IPS DF 19.7 (cell line): Measurements from ENCODE around the gene KRTAP5-1.

Source experiments
- DNase-seq: peaks from one replicate; pipeline ENCODE4 v3.0.0-alpha.2; 2013; ENCODE audit warnings: low read depth, low spot score

Gene KRTAP5-1

GRCh38 chr11:1560649-1561251 is 24.3 kb downstream of the KRTAP5-1 start:
- DNase-seq, result no peak

DNA sequence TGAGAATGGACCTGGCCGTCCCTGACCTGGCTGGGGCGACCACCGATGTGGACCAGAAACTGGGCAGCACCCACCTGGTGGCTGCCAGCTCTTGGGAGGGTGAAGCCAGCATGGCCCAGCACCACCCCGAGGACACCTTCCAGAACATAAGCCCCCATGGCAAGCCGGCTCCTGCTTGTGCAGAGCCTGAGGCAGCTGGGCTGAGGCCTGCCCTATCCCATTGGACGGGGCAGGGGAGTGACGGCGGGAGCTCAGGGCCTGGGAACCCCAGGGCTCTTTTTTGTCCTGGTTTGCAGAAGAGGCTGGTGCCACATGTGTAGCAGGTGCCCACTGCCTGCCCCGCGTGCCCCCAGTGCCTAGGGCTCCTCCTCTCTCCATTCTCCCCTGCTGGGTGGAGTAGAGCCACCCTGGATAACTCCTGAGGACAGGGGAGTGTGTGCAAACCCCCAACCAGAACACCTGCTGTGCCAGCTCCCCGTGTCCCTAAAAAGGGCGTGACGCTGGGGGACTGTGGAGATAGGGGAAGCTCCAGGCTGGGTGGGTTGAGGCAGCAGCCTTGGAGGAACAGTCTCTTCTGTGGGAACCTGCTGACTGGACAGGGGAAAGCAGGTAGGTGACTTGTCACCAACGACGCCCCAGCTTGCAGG is 25.0 kb downstream of the KRTAP5-1 start:
- DNase-seq, result no peak

DNA sequence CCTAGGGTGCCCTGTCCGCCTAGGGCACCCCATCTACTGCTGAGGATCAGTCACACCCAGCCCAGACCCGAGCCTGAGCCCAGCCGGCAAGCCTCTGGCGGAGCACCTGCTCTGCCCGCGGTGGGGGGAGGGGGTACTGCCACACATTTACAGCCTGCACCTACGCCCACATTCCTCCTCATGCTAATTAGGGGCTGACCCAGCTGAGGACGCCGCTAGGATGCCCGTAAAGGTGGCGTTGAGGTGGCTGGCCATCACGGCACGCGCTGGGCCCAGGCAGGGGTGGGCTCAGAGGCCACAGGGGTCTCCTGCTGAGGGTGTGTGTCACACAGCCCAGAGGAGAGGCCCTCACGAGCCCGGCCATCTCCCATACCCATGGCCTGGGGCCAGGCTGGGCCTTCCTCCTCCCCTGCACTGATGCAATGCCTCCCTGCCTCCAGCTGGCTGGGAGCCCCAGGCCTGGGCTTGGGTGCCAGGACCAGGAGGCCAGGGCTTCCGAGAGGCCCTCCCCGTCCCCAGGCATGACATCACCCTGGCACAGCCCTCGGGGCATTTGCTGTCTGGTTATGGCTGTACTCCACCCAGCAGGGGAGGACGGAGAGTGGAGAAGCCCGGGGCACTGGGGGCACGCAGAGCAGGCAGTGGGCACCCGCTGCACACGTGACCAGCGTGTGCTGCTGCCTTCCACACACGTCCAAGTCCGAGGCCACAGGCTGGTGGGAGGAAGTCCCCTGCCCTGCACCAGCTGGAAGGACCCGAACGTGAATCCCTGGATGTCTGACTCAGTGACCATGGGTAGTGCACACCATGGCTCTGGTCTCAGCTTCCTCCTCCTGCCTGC is 25.8 kb downstream of the KRTAP5-1 start:
- no peak for DNase-seq

- DNase-seq, result no peak
Measured at GRCh38 chr11:1558775-1559110, 26.3 kb downstream of the KRTAP5-1 start.

DNA sequence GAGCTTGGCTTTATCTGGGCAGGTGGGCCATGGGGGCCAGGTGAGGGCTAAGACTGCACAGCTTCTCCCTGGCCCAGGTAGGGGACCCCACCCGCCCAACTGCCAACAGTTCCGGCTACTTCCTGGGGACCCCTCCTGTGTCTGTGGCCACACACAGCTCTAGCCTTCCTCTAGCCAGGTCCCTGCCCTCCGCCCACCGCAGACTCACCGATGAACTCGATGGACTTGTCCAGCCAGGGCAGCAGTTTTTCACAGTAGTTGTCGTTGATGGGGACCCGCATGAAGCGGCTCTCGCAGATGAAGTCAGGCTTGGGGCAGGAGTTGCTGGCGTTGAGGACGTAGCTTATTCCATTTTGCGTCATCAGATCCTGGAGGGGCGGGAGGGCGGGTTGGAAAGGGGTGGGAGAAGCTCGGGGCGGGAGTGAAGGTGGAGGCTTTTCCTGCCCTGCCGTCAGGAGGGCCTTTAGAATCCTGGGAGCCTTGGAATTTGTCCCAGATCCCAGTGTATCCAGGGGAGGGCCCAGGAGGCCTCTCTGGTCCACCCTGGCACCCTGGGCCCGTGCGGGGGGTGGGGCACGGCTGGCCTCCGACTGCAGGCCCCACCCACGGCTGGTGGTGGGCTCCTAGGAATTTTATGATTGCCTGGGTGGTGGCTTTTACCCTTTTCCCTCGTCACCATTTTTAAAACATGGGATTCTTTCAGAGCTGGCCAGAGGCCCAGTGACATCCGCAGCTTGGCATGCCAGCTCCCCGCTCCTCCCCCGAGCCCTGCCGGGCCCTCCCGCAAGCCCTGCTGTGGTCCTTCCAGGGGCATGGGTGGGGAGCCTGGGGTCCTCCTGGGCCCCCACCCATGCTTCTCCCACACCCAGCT is 26.9 kb downstream of the KRTAP5-1 start:
- no peak for DNase-seq

DNA sequence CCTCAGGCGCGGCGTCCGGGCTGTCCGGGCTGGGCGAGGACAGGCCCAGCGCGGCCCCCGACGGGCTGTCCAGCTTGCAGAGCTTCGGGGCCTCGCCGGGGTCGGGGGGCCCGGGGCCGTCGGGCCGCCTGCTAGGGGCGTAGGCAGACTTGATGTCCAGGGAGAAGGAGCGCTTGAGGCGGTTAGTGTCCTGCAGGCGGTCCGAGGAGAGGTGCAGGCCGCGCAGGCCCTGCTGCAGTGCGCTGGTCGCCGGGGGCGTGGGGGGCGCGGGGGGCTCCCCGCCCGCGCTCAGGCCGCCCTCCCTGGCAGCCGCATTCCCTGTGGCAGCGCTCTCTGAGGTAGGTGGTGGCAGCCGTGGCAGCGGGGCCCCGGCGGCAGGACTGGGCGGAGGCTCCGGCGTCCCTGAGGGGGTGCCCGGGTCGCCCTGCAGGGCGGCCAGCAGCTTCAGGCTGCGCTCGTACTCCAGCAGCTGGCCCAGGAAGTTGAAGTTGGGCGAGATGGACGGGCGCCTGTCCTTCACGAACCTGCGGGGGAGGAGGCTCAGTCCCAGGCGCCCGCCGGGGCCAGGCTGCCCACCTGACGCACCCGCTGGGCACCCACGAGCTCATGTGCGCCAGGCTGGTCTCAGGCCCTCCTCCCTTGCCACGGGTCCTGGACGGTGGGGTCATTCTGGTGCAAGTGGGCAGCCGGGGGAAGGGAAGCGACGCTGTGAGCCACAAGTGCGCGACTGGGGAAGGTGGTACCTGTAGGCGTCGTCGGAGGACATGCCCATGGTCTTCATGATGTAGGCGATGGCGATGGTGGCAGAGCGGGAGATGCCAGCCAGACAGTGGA is 27.8 kb downstream of the KRTAP5-1 start:
- no peak for DNase-seq

- DNase-seq, result no peak
Measured at GRCh38 chr11:1556278-1556902, 28.7 kb downstream of the KRTAP5-1 start.

DNA sequence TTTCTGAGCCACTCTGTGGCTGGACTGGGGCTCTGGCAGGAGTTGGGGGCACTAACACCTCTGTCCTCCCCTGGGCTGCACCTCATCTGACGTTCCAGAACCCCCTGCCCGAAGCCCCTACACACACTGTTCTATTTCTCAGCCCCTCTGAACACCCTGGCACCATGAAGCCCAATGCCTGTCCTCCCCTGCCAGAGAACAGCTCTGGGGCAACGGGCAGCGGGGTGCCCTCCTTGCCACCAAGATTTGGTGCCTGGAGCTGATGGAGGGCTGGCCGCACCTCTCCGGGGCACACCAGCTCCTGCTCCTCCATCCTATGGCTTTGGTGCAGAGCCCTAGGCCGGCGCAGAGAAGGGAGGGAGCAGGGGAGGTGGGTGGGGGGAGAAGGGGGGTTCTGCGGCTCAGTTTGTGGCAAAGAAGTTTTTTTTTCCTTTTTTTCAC is 29.4 kb downstream of the KRTAP5-1 start:
- DNase-seq, result no peak

GRCh38 chr11:1554981-1555712 is 29.9 kb downstream of the KRTAP5-1 start:
- no peak for DNase-seq

GRCh38 chr11:1553808-1554594 is 31.1 kb downstream of the KRTAP5-1 start:
- DNase-seq, result no peak

GRCh38 chr11:1549338-1550330 is 35.4 kb downstream of the KRTAP5-1 start:
- no peak for DNase-seq

GRCh38 chr11:1548221-1549070 is 36.6 kb downstream of the KRTAP5-1 start:
- DNase-seq, result no peak

DNA sequence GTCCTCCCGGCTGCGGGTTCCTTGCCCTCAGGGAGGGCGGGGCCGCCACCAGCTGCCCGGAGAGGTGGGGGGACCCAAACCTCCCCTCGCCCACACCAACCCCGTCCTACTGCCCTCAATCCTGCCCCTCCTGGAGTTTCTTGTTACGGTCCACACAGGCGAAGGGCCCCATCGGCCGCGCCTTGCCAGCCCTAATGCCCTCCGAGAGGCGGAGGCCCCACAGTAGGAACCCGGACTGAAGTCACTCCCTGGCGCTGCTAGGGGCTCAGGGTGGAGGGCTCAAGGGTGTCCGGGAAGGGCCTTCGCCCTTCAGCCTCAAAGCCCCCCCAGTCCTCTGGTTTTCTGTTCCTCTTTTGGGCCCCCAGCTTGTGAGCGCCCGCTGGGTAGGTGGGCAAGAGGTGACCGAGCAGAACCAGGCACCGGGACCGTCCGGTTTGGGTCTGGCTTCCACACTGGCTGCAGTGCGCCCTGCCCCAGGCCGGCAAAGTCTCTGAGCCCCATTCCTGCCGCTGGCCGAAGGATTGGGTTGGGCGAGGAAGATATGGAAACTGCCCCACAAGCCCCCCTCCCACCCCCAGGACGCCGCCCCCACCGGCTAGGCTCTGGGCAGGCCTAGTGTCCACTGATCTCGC is 37.5 kb downstream of the KRTAP5-1 start:
- DNase-seq, result no peak

DNA sequence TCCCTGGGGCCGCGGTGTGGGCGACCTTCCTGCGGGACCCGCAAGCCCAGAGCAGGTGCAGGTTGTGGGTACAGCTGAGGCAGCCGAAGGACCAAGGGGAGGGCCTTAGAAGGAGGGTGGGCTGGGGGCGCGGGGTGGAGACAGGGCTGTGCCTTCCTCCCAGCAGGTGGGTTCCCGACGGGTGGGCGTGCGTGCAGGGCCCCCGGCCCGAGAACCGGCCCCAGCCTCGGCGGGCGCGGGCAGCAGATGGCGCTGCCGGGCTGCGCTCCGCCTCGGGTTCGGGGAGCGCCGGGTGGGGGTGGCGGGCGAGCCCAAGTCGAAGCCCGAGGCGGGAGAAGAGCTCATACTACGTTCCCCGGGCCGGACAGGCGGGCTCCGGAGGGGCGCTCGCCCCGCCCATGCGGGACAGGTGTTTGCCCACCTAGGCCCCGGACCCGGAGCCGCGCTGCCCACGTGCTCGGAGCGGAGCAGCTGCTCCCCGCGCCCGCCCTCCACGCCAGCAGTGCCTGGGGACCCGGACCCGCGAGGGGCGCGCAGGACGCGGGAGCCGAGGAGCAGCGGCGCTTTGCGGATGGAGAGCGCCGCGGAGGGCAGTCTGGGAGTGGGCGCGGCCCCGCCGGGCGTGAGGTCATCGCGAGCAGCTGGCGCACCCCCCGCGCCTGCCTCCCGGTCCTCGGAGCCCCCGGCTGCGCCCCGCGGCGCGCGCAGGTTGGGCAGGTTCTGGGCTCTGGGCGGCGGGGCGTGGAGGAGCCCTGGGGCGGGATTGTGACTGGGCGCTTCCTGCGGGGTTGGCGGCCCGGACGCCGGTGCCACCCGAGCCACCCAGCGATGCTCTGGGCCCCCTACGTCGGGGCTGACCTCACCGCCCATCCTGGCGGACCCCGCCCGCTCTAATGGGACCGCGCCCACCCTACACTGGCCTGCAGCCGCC is 38.3 kb downstream of the KRTAP5-1 start:
- no peak for DNase-seq

- no peak for DNase-seq
Measured at GRCh38 chr11:1546077-1546535, 39.0 kb downstream of the KRTAP5-1 start.
